Suppressor macrophage treated with lipopolysaccharide for 1 hour (primary cell): ENCODE data around the gene PAPOLA.
"Not testable (repeated sequence)": the region's sequence is repeated elsewhere in the genome, so short reads cannot be mapped to it uniquely, and the experiment has no call there.

Source experiments
- DNase-seq, 3 donors: peaks; one replicate each; pipeline ENCODE4 v3.0.0-alpha.2; 2020 to 2022

Gene PAPOLA

DNA sequence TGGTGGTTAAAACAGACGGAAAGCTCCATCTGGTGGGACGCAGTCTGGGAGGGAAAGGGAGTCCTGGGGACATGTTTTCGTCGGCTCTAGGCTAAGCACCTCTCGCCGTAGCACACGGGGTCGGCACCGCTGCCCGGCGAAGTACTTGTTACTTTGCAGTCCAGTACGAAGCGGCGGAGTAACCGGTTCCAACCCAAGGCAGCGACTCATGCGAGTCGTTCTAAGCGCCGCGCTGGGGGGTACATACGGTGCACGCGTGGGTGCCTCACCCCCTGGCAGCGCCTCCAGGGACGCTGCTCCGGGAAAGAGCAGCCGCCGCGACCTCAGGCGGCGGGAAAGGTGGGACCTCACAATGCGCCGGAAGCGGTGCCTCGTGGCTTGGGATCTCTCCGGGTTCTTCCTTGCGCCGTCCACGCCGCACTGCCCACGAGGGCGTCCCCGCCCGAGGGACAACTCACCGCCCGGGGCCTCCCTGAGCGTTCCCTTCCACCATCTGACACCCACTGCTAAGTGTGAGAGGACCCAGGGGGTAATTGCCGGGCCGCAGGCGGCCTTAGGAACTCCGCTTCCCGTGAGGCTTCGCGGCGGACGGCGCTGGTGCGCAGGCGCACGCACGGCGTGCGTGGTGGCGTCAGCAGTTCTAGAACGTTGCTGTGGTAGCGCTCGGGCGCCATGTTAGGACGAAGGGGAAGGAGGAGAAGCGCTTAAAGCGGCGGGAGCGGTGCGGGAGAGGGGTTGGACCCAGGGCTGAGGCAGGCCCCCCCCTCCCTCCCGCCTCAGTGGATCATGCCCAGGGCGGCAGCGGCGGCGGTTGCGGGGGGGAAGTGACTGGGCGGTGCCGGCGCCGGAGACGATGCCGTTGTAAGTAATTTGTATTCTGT is at the start of gene PAPOLA:
PAPOLA (plus strand) TSS at position 643 of the 881 bp plus-strand sequence; CDS start at position 854, 211 bp downstream.
- peak; percentile 98 to 99 (median 98) for DNase-seq

DNA sequence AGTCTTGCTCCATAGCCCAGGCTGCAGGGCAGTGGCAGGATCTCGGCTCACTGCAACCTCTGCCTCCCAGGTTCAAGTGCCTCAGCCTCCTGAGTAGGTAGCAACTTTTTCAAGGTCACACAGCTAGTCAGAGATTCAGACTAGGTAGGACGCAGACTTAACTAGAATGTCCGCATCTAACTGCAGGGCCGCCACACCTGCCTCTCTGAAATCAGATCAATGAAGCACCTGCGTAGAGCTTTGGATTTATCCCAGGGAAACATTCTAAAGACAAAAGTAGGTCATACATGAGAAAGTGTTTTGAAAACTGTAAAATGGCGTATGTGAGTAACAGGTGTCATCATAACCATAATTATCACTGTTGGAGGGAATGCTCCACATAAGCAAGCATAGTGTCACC is 49.5 kb upstream of the PAPOLA start:
- no peak for DNase-seq

DNA sequence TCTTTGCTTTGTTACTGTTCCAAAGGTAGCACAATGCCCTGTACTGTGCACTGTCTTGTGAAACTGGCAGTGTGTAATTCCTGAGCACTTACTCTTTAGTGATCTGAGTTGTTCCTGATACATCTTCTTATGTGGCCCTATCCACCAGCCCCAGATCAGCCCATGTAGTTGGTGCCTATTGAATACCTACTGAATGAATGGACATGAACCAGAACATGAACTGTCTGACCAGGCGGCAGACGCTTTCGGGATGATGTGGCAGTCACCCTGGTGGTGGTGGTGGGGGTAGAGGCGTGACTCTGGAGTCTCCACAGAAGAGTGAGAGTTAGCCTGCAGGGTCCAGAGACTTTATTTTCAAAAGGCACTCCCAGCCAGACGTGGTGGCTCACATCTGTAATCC is 46.6 kb upstream of the PAPOLA start:
- DNase-seq, result no peak

DNA sequence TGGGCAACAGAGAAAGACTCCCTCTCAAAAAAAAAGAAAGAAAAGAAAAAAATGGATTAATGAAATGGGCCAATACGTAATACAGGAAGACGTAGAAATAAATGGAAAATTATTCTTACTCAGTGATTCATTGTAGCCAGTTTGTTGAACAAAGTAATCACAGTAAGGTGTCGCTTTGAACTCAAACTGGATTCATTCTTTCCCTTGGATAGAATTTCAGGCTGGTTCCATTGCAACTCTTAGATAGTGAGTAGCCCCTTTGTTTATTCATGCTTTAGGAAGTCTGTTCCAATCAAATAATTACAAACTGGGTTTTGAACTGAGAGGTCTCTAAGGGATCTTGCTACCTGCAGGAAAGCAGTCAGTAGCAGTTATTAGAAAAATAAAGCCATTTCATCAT is 42.3 kb upstream of the PAPOLA start:
- DNase-seq, result no peak

DNA sequence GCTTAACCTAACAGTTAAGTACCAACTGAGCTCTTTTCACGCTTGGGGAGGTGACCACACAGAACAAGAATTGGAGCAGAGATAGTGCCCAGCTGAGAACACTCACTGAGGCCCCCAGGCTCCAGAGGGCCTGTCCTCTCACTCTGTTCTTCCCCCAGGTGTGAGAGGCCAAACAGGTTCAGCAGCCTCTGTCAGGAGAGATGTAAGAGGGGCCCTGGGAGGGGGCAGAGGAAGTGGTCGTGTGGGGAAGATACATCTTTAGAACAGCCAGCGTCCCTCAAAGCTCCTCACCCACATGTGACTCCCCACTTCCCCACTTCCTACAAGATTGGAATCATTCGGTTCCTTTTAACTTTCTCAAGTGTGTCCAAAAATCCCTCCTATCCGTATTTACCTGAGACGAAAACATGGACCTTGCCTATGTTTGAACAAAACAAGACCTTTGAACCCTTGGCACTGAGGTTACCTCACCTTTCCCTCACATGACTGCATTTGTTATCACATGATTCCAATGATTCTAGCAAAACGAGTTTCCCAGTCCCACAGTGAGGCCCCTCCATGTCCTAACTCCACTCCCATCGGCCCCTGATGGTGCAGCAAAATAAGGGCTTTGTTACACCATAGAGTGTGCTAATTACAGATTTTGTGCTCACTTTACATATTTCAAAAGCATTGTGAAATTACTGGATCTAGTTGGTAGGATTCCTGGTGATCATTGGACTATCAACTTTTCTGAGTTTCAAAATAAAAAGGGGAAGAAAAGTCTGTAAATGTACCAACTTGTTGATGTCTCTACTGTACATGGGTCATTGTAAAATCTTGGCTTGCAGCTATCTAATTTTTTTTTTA is 40.0 kb upstream of the PAPOLA start:
- DNase-seq, result no peak

DNA sequence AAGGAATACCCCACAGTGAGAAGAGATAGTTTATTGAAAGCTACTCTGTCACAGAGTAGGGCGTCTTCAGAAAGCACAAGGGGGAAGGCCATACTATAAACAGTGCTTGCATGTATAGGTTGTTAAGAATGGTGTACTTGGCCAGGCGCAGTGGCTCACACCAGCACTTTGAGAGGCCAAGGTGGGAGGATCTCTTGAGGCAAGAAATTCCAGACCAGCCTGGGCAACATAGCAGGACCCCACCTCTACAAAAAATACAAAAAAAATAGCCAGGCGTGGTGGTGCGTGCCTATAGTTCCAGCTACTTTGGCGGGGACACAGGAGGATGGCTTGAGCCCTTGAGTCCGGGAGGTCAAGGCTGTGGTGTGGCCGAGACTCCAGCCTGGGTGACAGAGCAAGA is 38.0 kb upstream of the PAPOLA start:
- no peak for DNase-seq

DNA sequence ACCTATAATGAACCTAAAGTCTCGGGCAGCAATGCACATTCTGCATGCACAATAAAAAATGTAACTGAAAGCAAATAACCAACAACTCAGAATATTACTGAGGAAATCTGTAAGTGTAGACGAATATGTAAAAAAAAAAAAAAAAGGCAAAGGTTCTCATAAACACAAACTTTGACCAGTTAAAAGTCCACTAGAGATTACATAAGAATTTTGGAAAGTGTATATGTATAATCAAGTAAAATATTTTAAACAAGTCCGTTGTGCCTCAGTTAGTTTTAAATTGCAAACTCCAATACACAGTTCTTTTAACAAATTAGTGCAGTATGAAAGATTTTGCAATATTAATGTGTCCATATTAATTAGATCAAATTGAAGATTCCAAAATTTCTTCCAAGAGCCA is 35.3 kb upstream of the PAPOLA start:
- no peak for DNase-seq

- DNase-seq, result no peak
Observed at GRCh38 chr14:96470331-96470730, 31.9 kb upstream of the PAPOLA start.

DNA sequence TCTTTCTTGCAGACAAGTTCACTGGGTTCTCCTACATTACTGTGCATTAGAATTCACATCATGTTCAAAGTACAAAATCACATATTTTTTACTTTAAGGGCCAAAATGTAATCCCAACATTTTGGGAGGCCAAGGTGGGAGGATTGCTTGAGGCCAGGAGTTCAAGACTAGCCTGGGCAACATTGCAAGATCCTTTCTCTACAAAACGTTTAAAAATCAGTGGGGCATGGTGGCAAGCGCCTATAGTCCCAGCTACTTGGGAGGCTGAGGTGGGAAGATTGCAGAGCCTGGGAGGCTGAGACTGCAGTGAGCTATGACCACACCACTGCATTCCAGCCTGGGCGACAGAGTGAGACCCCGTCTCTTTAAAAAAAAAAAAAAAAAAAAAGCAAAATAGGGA is 31.2 kb upstream of the PAPOLA start:
- DNase-seq, result not testable (repeated sequence)

- DNase-seq, result no peak
Observed at GRCh38 chr14:96478119-96478518, 24.1 kb upstream of the PAPOLA start.

DNA sequence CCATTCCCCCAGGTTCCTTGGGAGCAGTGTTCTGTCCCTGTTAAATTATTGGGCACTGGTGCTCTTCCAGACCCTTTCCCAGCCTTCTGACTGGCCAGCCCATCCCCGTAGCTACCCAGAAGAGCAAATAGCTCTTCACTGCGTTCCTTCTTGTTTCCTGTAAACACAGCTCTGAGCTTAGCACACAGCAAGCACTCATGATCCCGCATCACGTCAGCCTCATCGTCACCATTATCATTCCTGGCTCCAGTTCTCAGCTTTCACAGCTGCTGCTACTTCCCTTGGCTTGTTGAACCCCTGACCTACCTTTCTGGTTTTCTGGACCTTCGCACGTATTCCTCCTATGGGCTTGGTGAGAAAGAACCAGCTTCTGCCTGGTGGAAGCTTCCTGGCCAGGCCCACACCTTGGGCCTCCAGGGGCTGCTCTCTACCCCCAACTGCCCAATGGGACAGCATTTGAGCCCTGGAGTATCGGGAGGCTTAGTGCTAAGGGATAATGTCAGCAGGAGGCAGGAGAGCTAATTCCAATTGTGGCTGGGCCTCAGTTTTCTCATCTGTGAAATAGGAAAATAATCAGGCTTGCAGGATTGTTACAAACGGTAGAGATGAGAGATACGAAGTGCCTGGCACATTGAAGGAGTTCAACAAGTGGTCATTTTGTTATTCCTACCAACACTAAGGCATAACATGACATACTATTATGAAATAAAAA is 22.6 kb upstream of the PAPOLA start:
- DNase-seq, result no peak

DNA sequence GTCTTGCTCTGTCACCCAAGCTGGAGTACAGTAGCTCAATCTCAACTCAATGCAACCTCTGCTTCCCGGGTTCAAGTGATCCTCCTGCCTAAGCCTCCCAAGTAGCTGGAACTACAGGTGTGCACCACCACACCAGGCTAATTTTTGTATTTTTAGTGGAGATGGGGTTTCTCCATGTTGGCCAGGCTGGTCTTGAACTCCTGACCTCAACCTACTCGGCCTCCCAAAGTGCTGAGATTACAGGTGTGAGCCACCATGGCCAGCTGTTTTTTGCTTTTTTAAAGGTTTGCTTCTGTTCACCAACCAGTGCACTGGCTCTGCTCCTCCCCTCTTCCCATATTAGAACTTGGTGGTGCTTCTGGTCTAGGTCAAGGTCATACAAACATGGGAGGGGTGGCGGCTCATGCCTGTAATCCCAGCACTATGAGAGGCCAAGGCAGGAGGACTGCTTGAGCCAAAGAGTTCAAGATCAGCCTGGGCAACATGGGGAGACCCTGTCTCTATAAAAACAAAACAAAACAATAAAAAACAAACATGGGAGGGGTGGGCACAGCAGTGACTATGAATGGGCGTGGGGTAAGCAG is 20.4 kb upstream of the PAPOLA start:
- DNase-seq, result no peak

DNA sequence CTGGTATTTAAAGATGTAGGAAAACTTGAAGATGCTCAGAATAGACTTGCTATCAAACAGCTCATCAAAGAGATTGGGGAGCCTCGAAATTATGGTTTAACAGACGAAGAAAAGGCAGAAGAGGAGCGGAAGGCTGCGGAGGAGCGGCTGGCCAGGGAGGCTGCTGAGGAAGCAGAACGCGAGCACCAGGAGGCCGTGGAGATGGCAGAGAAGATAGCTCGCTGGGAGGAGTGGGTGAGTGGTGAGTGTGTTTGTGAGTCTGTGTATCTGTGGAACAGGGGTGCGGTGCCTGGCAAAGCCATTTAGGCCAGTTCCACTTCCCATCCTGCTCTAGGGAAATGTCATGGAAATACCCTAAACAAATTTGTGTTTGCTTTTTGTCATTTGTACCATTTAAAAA is 19.2 kb upstream of the PAPOLA start:
- DNase-seq, result no peak

DNA sequence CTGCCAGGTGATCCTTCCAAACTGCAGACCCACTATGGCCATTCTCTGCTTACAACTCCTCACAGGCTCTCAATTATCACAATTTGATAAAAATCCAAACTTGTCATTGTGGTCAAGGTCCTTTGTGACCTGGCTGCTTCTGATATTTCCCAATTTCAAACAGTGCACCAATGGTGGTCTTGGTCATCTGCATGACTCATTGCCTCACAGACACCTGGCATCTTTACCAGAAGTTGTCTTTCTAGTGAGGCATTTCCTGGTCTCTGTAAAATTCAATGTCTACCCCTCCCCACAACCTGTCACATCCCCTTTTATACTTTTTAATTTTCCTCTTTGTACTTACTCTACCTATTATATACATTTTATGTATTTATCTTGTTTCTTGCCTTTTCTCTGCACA is 17.8 kb upstream of the PAPOLA start:
- DNase-seq, result no peak

DNA sequence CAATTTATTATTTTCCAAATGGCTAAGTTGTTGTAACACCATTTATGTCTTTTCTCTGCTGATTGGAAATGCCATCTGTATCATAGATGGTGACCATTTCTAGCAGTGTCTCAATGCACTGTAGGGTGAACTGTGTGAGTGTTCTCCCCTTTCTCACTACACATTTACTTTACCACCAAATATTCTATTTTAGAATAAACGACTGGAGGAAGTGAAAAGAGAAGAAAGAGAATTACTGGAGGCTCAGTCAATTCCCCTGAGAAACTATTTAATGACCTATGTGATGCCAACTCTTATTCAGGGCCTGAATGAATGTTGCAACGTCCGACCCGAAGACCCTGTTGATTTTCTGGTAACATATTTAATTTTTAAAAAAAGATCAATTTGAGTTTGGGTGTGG is 15.5 kb upstream of the PAPOLA start:
- no peak for DNase-seq

DNA sequence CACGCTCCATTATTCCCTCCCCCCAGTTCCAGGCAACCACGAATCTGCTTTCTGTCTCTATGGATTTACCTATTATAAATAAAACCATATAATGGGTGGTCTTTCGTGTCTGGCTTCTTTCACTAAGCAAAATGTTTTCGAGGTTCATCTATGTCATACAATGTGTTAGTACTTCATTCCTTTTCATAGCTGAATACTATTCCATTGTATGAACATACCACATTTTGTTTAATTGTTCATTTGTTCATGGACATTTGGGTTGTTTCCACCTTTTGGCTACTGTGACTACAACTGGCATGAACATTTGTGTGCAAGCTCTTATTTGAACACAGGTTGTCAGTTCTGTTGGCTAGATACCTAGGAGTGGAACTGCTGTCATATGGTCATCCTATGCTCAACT is 12.9 kb upstream of the PAPOLA start:
- no peak for DNase-seq

DNA sequence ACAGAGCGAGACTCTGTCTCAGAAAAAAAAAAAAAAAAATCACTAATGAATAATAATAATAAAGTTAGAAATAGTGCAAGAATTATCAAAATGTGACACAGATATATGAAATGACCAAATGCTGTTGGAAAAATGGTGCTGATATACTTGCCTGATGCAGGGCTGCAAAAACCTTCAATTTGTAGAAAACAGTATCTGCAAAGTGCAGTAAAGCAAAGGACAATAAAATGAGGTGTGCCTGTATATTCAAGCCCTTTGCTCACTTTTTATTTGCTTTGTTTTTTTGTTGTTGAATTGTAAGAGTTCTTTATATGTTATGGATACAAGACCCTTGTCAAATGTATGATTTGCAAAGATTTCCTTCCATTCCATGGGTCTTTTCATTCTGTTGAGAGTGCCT is 9.0 kb upstream of the PAPOLA start:
- DNase-seq, result no peak

DNA sequence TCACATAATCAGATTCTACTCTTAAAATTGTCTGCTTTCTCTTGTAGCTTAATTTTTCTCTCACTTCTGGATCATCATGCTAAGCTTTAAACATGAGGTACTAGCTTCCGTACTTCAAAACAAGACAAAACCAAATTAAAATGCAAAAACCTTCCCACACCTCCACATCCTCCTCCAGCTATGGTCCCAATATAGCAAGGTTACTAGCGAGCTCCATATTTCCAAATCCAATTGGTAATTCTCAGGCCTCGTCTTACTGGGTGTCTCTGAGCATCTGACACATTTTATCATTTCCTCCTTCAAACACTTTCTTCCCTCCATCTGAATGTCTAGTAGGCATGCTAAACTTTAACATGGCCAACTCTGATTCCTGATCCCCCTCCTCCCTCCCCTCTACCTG is 7.9 kb upstream of the PAPOLA start:
- no peak for DNase-seq

DNA sequence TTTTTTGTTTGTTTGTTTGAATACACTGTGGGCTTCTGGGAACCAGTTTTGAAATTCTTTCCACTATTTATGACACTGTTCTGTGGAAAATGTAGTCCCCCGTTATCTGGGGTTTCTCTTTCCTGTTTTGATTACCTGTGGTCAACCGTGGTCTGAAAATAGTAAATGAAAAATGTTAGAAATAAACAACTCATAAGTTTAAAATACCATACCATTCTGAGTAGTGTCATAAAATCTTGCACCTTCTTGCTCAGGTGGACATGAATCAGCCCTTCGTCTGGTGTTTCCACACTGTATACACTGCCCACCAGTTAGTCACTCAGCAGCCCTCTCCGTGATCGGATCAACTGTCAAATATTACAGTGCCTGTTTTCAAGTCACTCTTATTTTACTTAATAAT is 5.1 kb upstream of the PAPOLA start:
- peak in 1 of 3 donors; percentile 15 for DNase-seq

GRCh38 chr14:96497586-96497985 is 4.6 kb upstream of the PAPOLA start:
- DNase-seq, result peak; percentile 22 to 34 (median 30)

DNA sequence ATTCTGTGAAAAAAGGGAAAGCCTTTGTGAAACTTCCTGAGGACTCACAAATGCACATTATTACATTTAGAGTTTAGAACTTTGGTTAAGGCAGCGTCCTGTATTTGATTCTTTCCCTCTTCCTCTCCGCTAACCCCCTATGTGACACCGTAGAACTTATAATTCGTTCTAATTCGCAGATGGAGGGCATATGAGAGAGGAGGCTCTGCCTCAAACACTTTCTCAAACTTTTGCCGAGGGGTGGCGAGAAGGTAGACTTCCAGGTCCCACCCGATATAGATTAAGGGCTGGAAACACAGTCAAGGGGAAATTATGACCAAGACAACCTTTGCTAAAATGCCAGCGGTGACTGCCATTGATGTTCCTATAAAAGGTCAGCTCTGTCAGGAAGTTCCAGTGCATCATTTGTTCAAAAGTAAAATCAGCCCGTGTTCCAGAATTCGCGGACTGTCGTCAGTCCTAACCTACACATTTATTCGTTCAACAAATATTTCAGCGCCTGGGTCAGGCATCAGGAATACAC is 904 bp upstream of the PAPOLA start:
- peak in 1 of 3 donors; percentile 35 for DNase-seq

DNA sequence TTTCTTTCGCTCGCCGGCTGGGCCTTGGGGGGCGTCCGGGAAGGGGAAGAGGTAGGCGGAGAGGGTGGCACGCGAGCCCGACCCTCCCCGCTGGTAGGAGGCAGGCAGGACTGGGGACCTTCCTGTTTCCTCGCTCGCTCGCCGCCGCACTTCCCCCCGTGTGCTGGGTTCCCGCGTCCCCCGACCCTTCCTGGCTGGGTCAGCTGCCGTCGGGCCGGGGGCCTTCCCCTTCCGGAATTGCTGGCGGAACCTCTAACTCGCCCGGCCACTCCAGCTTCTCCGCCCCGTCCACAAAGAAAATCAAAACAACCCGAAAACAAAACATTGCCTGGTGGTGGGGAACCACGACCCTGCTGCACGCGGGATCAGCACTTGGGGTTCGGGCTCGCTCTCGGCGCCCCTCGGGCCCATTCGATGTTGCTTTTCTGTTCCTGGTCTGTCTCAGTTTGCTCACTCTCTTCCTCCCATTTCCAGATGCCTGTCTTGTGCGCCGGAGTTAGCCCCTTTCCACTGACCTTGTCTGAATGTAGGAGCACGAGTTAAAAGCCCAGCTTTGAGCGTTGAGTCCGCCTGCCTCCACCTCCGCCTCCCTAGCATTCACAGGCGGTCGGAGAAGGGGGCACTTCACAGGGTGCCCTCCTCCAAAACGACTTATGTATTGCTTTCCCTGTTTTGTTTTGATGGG is 581 bp downstream of the PAPOLA start:
- DNase-seq, result peak; percentile 70 to 88 (median 74)
